A549 (cell line): ENCODE results near the gene BMPR2.

Experiments
- BHLHE40 ChIP-seq: IDR thresholded peaks from 2 replicates; pipeline ENCODE4 v1.6.1; 2012; ENCODE audit warnings: low read depth, low read length, inconsistent platforms
- JUN ChIP-seq, 2 experiments: fragments of >200 bp; sonication (Bioruptor Twin); formaldehyde crosslinking; IDR thresholded peaks; 2 replicates in 1 of 2; 3 replicates in 1 of 2; pipeline ENCODE4 v1.6.1; 2016 to 2017
- TF ChIP-seq, protein P1 (sequence below): fragments of 450-650 bp; IDR thresholded peaks from 2 replicates; pipeline ENCODE4 v1.6.1; 2014; ENCODE audit warnings: antibody characterized with exemption

DNA sequence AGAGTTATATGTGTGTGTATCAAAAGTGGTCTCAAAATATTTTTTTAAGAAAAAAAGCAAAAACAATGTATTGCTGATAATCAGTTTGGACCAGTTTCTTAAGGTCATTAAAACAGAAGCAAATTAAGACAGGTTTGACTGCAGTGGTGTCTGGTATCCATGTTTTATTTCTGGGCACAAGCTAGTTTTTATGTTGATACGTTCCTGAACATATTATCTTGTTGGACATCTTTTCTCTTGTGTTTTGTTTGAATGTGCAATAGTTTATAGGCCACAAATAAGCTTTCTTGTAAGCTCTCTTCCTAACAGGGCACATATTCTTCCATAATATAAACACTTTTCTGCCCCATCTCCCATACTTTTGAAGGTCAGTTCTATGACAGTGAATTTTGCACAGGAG lies 184.1 kb downstream of the BMPR2 start:
- TF ChIP-seq JUN (IDR thresholded peaks at IDR 0.05) (no peak), BHLHE40 (no peak)
- TF ChIP-seq, protein P1, sequence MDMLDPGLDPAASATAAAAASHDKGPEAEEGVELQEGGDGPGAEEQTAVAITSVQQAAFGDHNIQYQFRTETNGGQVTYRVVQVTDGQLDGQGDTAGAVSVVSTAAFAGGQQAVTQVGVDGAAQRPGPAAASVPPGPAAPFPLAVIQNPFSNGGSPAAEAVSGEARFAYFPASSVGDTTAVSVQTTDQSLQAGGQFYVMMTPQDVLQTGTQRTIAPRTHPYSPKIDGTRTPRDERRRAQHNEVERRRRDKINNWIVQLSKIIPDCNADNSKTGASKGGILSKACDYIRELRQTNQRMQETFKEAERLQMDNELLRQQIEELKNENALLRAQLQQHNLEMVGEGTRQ: no peak
